Neural progenitor cell (in vitro differentiated cells): ENCODE measurements around the gene GIGYF1. TPM values are rescaled to one million over a fixed set of nuclear protein-coding genes. Genes with fewer than 3 reads are reported as not detected.

Experiments
- DNase-seq: peaks from one replicate; pipeline ENCODE4 v3.0.0-alpha.2; 2016; ENCODE audit warnings: low spot score
- H2AFZ ChIP-seq: fragments of 200-600 bp; sonication (generic); replicated peaks from 2 replicates; pipeline ENCODE4 v1.6.1; 2016; ENCODE audit warnings: antibody characterized with exemption
- H3F3A ChIP-seq: fragments of 200-600 bp; sonication (generic); 2 replicates; pipeline ENCODE4 v1.6.1; 2016; ENCODE audit warnings: antibody characterized with exemption, low read depth
- H3K27ac ChIP-seq: fragments of 200-600 bp; sonication (generic); 2 replicates; pipeline ENCODE4 v1.5.1; 2016; ENCODE audit warnings: mild to moderate bottlenecking
- H3K27me3 ChIP-seq: fragments of 200-600 bp; sonication (generic); 2 replicates; pipeline ENCODE4 v1.6.1; 2016; ENCODE audit warnings: mild to moderate bottlenecking, moderate library complexity
- H3K36me3 ChIP-seq: fragments of 200-600 bp; sonication (generic); 2 replicates; pipeline ENCODE4 v1.5.1; 2016
- H3K4me1 ChIP-seq: fragments of 200-600 bp; sonication (generic); 2 replicates; pipeline ENCODE4 v1.6.1; 2016; ENCODE audit warnings: mixed run types
- H3K4me2 ChIP-seq: fragments of 200-600 bp; sonication (generic); 2 replicates; pipeline ENCODE4 v1.6.1; 2016
- H3K4me3 ChIP-seq: fragments of 200-600 bp; sonication (generic); 2 replicates; pipeline ENCODE4 v1.5.1; 2016
- H3K79me2 ChIP-seq: fragments of 200-600 bp; sonication (generic); 2 replicates; pipeline ENCODE4 v1.6.1; 2016; ENCODE audit warnings: low read depth
- H3K9ac ChIP-seq: fragments of 200-600 bp; sonication (generic); 2 replicates; pipeline ENCODE4 v1.6.1; 2016
- H3K9me3 ChIP-seq: fragments of 200-600 bp; sonication (generic); 2 replicates; pipeline ENCODE4 v1.5.1; 2016; ENCODE audit warnings: low read depth
- H4K20me1 ChIP-seq: fragments of 200-600 bp; sonication (generic); 2 replicates; pipeline ENCODE4 v1.6.1; 2016; ENCODE audit warnings: low read depth
- H3K27ac Mint-ChIP-seq: 3 replicates; pipeline ENCODE4 v1.8.0; 2021; ENCODE audit warnings: mixed read lengths
- H3K27me3 Mint-ChIP-seq: 2 replicates; pipeline ENCODE4 v1.8.0; 2022; ENCODE audit warnings: low read depth, mild to moderate bottlenecking, inconsistent platforms, moderate library complexity, mixed read lengths; ENCODE audit not compliant: insufficient read depth
- H3K36me3 Mint-ChIP-seq: 3 replicates; pipeline ENCODE4 v1.8.0; 2021; ENCODE audit warnings: mixed read lengths
- H3K4me1 Mint-ChIP-seq: 3 replicates; pipeline ENCODE4 v1.8.0; 2021; ENCODE audit warnings: mixed read lengths
- H3K4me3 Mint-ChIP-seq: 3 replicates; pipeline ENCODE4 v1.8.0; 2021; ENCODE audit warnings: mild to moderate bottlenecking, moderate library complexity, mixed read lengths
- H3K9me3 Mint-ChIP-seq: 3 replicates; pipeline ENCODE4 v1.8.0; 2020; ENCODE audit warnings: mixed read lengths
- CTCF ChIP-seq: fragments of 200-600 bp; sonication (generic); IDR thresholded peaks from 2 replicates; pipeline ENCODE4 v1.5.1; 2017; ENCODE audit warnings: antibody characterized with exemption, mild to moderate bottlenecking
- EZH2 ChIP-seq: fragments of 200-600 bp; sonication (generic); IDR thresholded peaks from 2 replicates; pipeline ENCODE4 v1.6.1; 2017; ENCODE audit warnings: antibody characterized with exemption, mild to moderate bottlenecking, moderate library complexity
- EZH2phosphoT487 ChIP-seq: fragments of 200-600 bp; sonication (generic); IDR thresholded peaks from 2 replicates; pipeline ENCODE4 v1.6.1; 2017; ENCODE audit warnings: antibody characterized with exemption
- total RNA-seq: library from RNA; depleted of rRNA; stranded (reverse); fragments of >200 nt; gene quantifications from 2 replicates; pipeline ENCODE4 v1.2.3, GENCODE V29; 2015; ENCODE audit warnings: low replicate concordance

Gene GIGYF1
- total RNA-seq, 1 donor from 2014 or later = 24.2 TPM

GRCh38 chr7:100639995-100640516 is 54.0 kb downstream of the GIGYF1 start:
- no peaks in the 10 kb centered on the region for H3K79me2 ChIP-seq
- H3K27me3 ChIP-seq = peaks cover under 1% of the 10 kb centered on the region
- no peak overlapping the region for H3K4me2 ChIP-seq
- Mint-ChIP-seq H3K27me3 (peaks cover 10% of the 10 kb centered on the region), H3K36me3 (no peaks in the 10 kb centered on the region), H3K9me3 (no peaks in the 10 kb centered on the region), H3K4me3 (no peak overlapping the region), H3K27ac (no peak overlapping the region), H3K4me1 (peaks cover 3% of the 10 kb centered on the region)
- H3F3A ChIP-seq = peaks cover 5% of the 10 kb centered on the region
- peak; percentile 27 for DNase-seq
- H3K9ac ChIP-seq = no peak overlapping the region
- no peak overlapping the region for H3K4me3 ChIP-seq
- peak overlapping the region; percentile 9 for H2AFZ ChIP-seq
- H3K4me1 ChIP-seq = no peaks in the 10 kb centered on the region
- TF ChIP-seq EZH2phosphoT487 = no peak
- no peak for TF ChIP-seq EZH2
- TF ChIP-seq CTCF = no peak
- H4K20me1 ChIP-seq = no peaks in the 10 kb centered on the region
- H3K9me3 ChIP-seq = no peaks in the 10 kb centered on the region
- no peak overlapping the region for H3K27ac ChIP-seq
- no peaks in the 10 kb centered on the region for H3K36me3 ChIP-seq

- Histone ChIP-seq H3K4me2 (peak overlapping the region; percentile 98), H3K36me3 (no peaks in the 10 kb centered on the region), H3K27me3 (peaks cover 37% of the 10 kb centered on the region), H3F3A (peaks cover 12% of the 10 kb centered on the region), H3K9ac (no peak overlapping the region), H3K9me3 (no peaks in the 10 kb centered on the region), H3K4me3 (peak overlapping the region; percentile 61), H3K4me1 (peaks cover 4% of the 10 kb centered on the region), H4K20me1 (no peaks in the 10 kb centered on the region), H2AFZ (peak overlapping the region; percentile 100), H3K27ac (no peak overlapping the region), H3K79me2 (no peaks in the 10 kb centered on the region)
- Mint-ChIP-seq H3K27ac (no peak overlapping the region), H3K4me3 (peak overlapping the region; percentile 81), H3K9me3 (peaks cover 2% of the 10 kb centered on the region), H3K36me3 (no peaks in the 10 kb centered on the region), H3K27me3 (peaks cover 35% of the 10 kb centered on the region), H3K4me1 (peaks cover 13% of the 10 kb centered on the region)
- TF ChIP-seq CTCF (peak; percentile 52), EZH2 (peak; percentile 66), EZH2phosphoT487 (no peak)
- DNase-seq = peak; percentile 76
Observed at GRCh38 chr7:100632951-100633717, 60.9 kb downstream of the GIGYF1 start.

GRCh38 chr7:100630066-100630465 is 64.0 kb downstream of the GIGYF1 start:
- Mint-ChIP-seq H3K4me3 (no peak overlapping the region), H3K4me1 (peaks cover 23% of the 10 kb centered on the region), H3K27ac (no peak overlapping the region), H3K27me3 (peaks cover 36% of the 10 kb centered on the region), H3K9me3 (peaks cover 2% of the 10 kb centered on the region), H3K36me3 (no peaks in the 10 kb centered on the region)
- Histone ChIP-seq H3K27me3 (peaks cover 65% of the 10 kb centered on the region), H3F3A (peaks cover 12% of the 10 kb centered on the region), H3K27ac (no peak overlapping the region), H3K4me2 (no peak overlapping the region), H3K79me2 (no peaks in the 10 kb centered on the region), H4K20me1 (no peaks in the 10 kb centered on the region), H3K4me1 (peaks cover 4% of the 10 kb centered on the region), H3K9ac (no peak overlapping the region), H3K4me3 (no peak overlapping the region), H3K9me3 (no peaks in the 10 kb centered on the region), H3K36me3 (no peaks in the 10 kb centered on the region), H2AFZ (no peak overlapping the region)
- DNase-seq = no peak
- TF ChIP-seq EZH2phosphoT487 = no peak
- TF ChIP-seq EZH2 = no peak
- no peak for TF ChIP-seq CTCF

Other genes with a start within 250 kb of the GIGYF1 start
- 0.71 TPM in 1 of 2 replicates, not detected in the other for gene SPACDR, start 230.0 kb downstream of the GIGYF1 start, total RNA-seq
- 11.0 and 17.6 TPM in 2 replicates for gene TSC22D4, start 215.0 kb downstream of the GIGYF1 start, total RNA-seq
- 1.2 and 6.7 TPM in 2 replicates for gene NYAP1, start 210.3 kb downstream of the GIGYF1 start, total RNA-seq
- gene AGFG2, start 155.0 kb downstream of the GIGYF1 start, total RNA-seq = 1.2 and 5.6 TPM in 2 replicates
- 1.5 TPM in 1 of 2 replicates, not detected in the other for gene SAP25, start 120.3 kb downstream of the GIGYF1 start, total RNA-seq
- 4.5 and 55.9 TPM in 2 replicates for gene LRCH4, start 108.1 kb downstream of the GIGYF1 start, total RNA-seq
- gene FBXO24, start 107.9 kb downstream of the GIGYF1 start, total RNA-seq = 1.2 and 2.5 TPM in 2 replicates
- gene PCOLCE, start 91.9 kb downstream of the GIGYF1 start, total RNA-seq = 6.6 and 8.5 TPM in 2 replicates
- 3.0 and 11.5 TPM in 2 replicates for gene MOSPD3, start 81.7 kb downstream of the GIGYF1 start, total RNA-seq
- gene TFR2, start 52.7 kb downstream of the GIGYF1 start, total RNA-seq = 0.34 and 1.9 TPM in 2 replicates
- gene ACTL6B, start 37.8 kb downstream of the GIGYF1 start, total RNA-seq = not detected in 2 replicates
- 54.3 and 110 TPM in 2 replicates for gene GNB2, start 20.5 kb downstream of the GIGYF1 start, total RNA-seq
- 19.4 and 55.1 TPM in 2 replicates for gene POP7, start 11.9 kb upstream of the GIGYF1 start, total RNA-seq
- 0.09 and 0.58 TPM in 2 replicates for gene EPO, start 26.2 kb upstream of the GIGYF1 start, total RNA-seq
- gene ZAN, start 39.3 kb upstream of the GIGYF1 start, total RNA-seq = 0.03 TPM in 1 of 2 replicates, not detected in the other
- gene EPHB4, start 133.3 kb upstream of the GIGYF1 start, total RNA-seq = 66.5 and 106 TPM in 2 replicates
- 3.5 and 18.6 TPM in 2 replicates for gene SLC12A9, start 158.5 kb upstream of the GIGYF1 start, total RNA-seq
- gene TRIP6, start 173.1 kb upstream of the GIGYF1 start, total RNA-seq = 14.9 and 49.5 TPM in 2 replicates
- 60.4 and 108 TPM in 2 replicates for gene SRRT, start 180.9 kb upstream of the GIGYF1 start, total RNA-seq
- 4.0 TPM in 1 of 2 replicates, not detected in the other for gene UFSP1, start 195.5 kb upstream of the GIGYF1 start, total RNA-seq
- 0.90 TPM in 1 of 2 replicates, not detected in the other for gene ACHE, start 201.6 kb upstream of the GIGYF1 start, total RNA-seq